Upper lobe of right lung (tissue), 1 donor: ENCODE data around the gene ENSA. TPM values are rescaled to one million over a fixed set of nuclear protein-coding genes. Genes with fewer than 3 reads are reported as not detected.

Experiments used
- ATAC-seq: fragments of 200-7000 bp; cut with Tn5 transposase; one replicate; pipeline ENCODE4 v1.9.1; 2020; ENCODE audit warnings: mild to moderate bottlenecking, moderate library complexity
- DNase-seq: peaks from one replicate; pipeline ENCODE4 v3.0.0-alpha.2; 2020
- H3K27ac ChIP-seq: fragments of 200-600 bp; one replicate; pipeline ENCODE4 v1.8.0; 2022
- H3K27me3 ChIP-seq: fragments of 200-600 bp; one replicate; pipeline ENCODE4 v1.8.0; 2022; ENCODE audit warnings: mild to moderate bottlenecking
- H3K36me3 ChIP-seq: fragments of 200-600 bp; one replicate; pipeline ENCODE4 v1.8.0; 2022
- H3K4me1 ChIP-seq: fragments of 200-600 bp; one replicate; pipeline ENCODE4 v1.8.0; 2022
- H3K4me3 ChIP-seq: fragments of 200-600 bp; one replicate; pipeline ENCODE4 v1.8.0; 2022; ENCODE audit warnings: mild to moderate bottlenecking
- H3K9me3 ChIP-seq: fragments of 200-600 bp; one replicate; pipeline ENCODE4 v1.8.0; 2022
- intact Hi-C: fragments of 100-400 bp; cut with DNase I; formaldehyde crosslinking; loops from one replicate; pipeline ENCODE4 v1.11.0; 2022
- long read RNA-seq: library from polyadenylated mRNA; unstranded; transcript quantifications from one replicate; pipeline ENCODE4 v2.0.0, GENCODE V29; 2021
- total RNA-seq: library from RNA; stranded (reverse); fragmentation: NEBNext Ultra II Directional; extraction: Animal tissue kit (Norgen Biotek cat#: 25700); gene quantifications from one replicate; pipeline ENCODE4 v1.2.1, GENCODE V29; 2021
- TF ChIP-seq, protein P1 (sequence below): fragments of 200-600 bp; IDR thresholded peaks from one replicate; pipeline ENCODE4 v1.8.0; 2022; ENCODE audit warnings: antibody characterized with exemption
- donor health status: DM: no; HTN: yes; CAD: no; lungs with severe emphysema.

The ENSA gene, protein sequence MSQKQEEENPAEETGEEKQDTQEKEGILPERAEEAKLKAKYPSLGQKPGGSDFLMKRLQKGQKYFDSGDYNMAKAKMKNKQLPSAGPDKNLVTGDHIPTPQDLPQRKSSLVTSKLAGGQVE
- 188 TPM for total RNA-seq
- long read RNA-seq, transcript ENSA-208 (4 exons, 2,085 nt) = minor isoform, 37 of 117 reads
- long read RNA-seq, transcript ENSA-201 (3 exons, 2,818 nt) = major isoform, 63 of 117 reads
- long read RNA-seq, partial matches to known transcripts = 0 of 117 reads
- long read RNA-seq, other reads (novel, unspliced or antisense) = 9 of 117 reads

DNA sequence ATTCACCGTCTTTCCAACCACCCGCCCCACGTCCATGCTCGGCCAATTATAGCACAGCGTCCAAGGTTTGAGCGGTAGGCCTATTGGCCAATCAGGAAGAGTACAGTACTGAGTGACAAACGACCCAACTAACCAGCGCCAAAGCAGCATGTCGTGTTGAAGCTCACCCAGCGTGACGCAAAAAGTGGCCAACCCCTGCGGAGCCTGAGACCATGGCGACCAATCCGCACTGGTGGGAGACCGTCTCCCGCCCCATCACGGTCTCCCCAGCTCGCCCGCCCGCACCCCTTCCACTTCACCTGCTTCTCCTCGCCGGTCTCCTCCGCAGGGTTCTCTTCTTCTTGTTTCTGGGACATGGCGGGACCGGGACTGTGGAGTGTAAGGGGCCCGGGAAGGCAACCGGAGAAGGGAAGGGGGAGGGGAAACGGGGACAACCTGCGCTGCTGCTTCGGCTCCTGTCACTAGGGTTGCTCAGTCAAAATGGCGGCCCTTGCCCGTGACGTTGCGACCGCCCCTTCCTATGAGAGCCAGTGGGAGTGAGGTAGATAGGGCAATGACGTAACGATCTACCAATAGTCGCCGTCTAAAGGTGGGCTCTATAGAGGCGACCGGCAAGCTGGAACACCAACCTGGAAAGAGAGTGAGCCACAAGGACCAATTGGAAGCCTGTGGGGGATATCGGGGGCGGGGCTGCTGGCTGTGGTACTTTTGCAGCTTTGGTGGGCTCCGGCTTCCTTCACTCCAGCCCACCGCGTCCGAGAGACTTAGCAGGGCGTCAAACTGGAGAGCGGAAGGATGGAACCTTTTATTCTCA is at the start of gene ENSA:
Gene ENSA, minus strand, starts transcription at position 498 of the 814 bp plus-strand sequence. Its CDS starts 142 bp downstream, at position 356.
- H3K36me3 ChIP-seq = peaks cover 33% of the 10 kb centered on the region
- H3K9me3 ChIP-seq = no peaks in the 10 kb centered on the region
- TF ChIP-seq, protein P1, sequence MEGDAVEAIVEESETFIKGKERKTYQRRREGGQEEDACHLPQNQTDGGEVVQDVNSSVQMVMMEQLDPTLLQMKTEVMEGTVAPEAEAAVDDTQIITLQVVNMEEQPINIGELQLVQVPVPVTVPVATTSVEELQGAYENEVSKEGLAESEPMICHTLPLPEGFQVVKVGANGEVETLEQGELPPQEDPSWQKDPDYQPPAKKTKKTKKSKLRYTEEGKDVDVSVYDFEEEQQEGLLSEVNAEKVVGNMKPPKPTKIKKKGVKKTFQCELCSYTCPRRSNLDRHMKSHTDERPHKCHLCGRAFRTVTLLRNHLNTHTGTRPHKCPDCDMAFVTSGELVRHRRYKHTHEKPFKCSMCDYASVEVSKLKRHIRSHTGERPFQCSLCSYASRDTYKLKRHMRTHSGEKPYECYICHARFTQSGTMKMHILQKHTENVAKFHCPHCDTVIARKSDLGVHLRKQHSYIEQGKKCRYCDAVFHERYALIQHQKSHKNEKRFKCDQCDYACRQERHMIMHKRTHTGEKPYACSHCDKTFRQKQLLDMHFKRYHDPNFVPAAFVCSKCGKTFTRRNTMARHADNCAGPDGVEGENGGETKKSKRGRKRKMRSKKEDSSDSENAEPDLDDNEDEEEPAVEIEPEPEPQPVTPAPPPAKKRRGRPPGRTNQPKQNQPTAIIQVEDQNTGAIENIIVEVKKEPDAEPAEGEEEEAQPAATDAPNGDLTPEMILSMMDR = no peak
- peaks cover 16% of the 10 kb centered on the region for H3K4me1 ChIP-seq
- intact Hi-C loops = loop anchor here (10.0 kb wide), 1 partner anchor 55 kb away; the partner anchor contains the start of gene MCL1
- peak within 1 kb of the TSS; percentile 78 for H3K4me3 ChIP-seq
- peak; percentile 96 for ATAC-seq
- H3K27ac ChIP-seq = peak within 1 kb of the TSS; percentile 93
- no peaks in the 10 kb centered on the region for H3K27me3 ChIP-seq
- peak; percentile 98 for DNase-seq

DNA sequence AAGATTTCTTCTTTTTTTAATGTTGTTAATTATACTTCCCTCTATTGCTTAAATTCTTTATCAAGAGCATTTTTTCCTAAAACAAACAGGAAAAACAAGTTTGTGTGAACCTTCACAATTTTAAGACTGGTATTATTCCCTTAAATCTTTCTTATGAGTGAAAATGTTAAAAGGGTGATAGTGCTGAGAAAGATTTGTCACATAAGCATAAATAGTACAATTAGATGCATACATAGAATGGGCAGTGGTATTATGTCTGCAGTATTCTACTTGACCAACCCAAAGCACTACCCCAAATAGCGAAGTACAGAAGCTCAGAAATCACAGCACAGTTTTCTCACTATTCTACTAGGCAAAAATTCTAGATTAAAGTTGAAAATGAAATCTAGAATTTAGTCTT is 49.6 kb upstream of the ENSA start:
- H3K36me3 ChIP-seq = peaks cover 18% of the 10 kb centered on the region
- H3K4me1 ChIP-seq = no peaks in the 10 kb centered on the region
- intact Hi-C loops = no loop called here
- no peaks in the 10 kb centered on the region for H3K27me3 ChIP-seq
- DNase-seq (no peak), ATAC-seq (no peak)
- H3K27ac ChIP-seq = no peak overlapping the region
- no peaks in the 10 kb centered on the region for H3K9me3 ChIP-seq
- TF ChIP-seq, protein P1 = no peak
- H3K4me3 ChIP-seq = no peak overlapping the region

DNA sequence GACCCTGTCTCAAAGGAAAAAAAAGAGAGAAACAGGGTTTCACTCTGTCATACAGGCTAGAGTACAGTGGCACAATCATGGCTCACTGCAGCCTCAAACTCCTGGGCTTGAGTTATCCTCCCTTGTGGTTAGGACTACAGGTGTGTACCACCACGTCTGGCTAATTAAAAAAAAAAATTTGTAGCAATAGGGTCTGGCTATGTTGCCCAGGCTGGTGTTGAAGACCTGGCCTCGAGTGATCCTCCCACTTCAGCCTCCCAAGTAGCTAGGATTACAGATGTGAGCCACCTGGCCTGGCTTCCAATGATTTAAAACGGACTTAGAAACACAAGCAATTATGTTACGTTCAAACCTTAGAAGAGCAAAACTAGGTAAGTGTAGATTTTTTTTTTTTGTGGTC is 45.5 kb upstream of the ENSA start:
- H3K27me3 ChIP-seq = no peaks in the 10 kb centered on the region
- no peak overlapping the region for H3K27ac ChIP-seq
- H3K4me3 ChIP-seq = no peak overlapping the region
- H3K4me1 ChIP-seq = no peaks in the 10 kb centered on the region
- ATAC-seq (no peak), DNase-seq (no peak)
- peaks cover 4% of the 10 kb centered on the region for H3K36me3 ChIP-seq
- TF ChIP-seq, protein P1 = no peak
- intact Hi-C loops = no loop called here
- H3K9me3 ChIP-seq = no peaks in the 10 kb centered on the region

DNA sequence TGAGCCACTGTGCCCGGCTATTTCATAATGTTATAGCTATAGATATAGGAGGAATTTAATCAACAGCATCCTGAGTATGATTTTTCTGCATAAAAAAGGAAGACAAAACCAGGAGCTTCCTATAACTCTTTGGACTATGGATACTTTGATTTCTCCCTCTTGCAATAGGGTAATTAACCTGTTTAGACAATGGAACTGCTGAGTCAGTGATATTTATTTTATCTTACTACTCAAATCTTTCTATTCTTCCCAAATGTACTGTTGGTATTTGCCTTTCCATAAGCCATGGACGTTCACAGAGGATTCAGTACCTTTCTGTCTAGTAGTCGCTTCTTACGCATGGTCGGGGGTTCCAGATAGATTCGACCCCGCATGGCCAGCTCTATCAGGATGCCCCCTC is 33.9 kb upstream of the ENSA start:
- H3K4me1 ChIP-seq = no peaks in the 10 kb centered on the region
- peaks cover 55% of the 10 kb centered on the region for H3K36me3 ChIP-seq
- TF ChIP-seq, protein P1 = no peak
- no peak for ATAC-seq
- DNase-seq = no peak
- H3K27ac ChIP-seq = no peak overlapping the region
- no peaks in the 10 kb centered on the region for H3K9me3 ChIP-seq
- H3K27me3 ChIP-seq = no peaks in the 10 kb centered on the region
- no peak overlapping the region for H3K4me3 ChIP-seq
- intact Hi-C loops = no loop called here

DNA sequence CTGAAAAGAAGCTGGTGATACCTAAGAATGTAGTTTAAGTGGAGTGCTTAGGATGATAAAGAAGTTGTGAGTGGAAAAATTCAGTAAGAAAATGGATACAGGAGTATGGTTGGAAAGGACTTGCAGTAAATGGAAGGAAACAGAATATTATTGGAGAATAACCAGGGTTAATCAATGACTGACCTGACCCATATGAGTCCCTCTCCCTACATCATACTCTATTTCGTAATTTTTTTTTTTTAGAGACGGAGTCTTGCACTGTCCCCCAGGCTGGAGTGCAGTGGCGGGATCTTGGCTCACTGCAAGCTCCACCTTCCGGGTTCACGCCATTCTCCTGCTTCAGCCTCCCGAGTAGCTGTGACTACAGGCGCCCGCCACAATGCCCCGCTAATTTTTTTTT is 33.4 kb upstream of the ENSA start:
- Histone ChIP-seq H3K4me1 (no peaks in the 10 kb centered on the region), H3K4me3 (no peak overlapping the region), H3K27ac (no peak overlapping the region), H3K36me3 (peaks cover 60% of the 10 kb centered on the region), H3K27me3 (no peaks in the 10 kb centered on the region), H3K9me3 (no peaks in the 10 kb centered on the region)
- TF ChIP-seq, protein P1 = no peak
- DNase-seq (no peak), ATAC-seq (no peak)
- intact Hi-C loops = no loop called here
